Esophagus squamous epithelium (tissue), 5 donors: ENCODE data around the gene RNASEH1. TPM values are rescaled to one million over a fixed set of nuclear protein-coding genes. Genes with fewer than 3 reads are reported as not detected.

Source experiments
- DNase-seq: peaks from one replicate; lab custom pipeline; 2025; lab: John Stamatoyannopoulos, UW
- H3K27ac ChIP-seq, 4 donors: fragments of 200-600 bp; sonication (generic); one replicate each; pipeline ENCODE4 v1.5.1; 2016 to 2019; ENCODE audit warnings: mild to moderate bottlenecking in 1 of 4
- H3K27me3 ChIP-seq, 4 donors: fragments of 200-600 bp; sonication (generic); 1 replicate in 3 of 4; 2 replicates in 1 of 4; pipeline versions ENCODE4 v1.5.1 to v1.6.0; 2017 to 2021; ENCODE audit warnings: antibody characterized with exemption in 1 of 4
- H3K36me3 ChIP-seq, 3 donors: fragments of 200-600 bp; sonication (generic); one replicate each; pipeline ENCODE4 v1.5.1; 2016 to 2019
- H3K4me1 ChIP-seq, 3 donors: fragments of 200-600 bp; sonication (generic); one replicate each; pipeline ENCODE4 v1.5.1; 2017 to 2019
- H3K4me3 ChIP-seq, 4 donors: fragments of 200-600 bp; sonication (generic); 1 replicate in 3 of 4; 2 replicates in 1 of 4; pipeline ENCODE4 v1.5.1; 2016 to 2019; ENCODE audit warnings: mild to moderate bottlenecking in 2 of 4, moderate library complexity in 1 of 4
- H3K9me3 ChIP-seq, 3 donors: fragments of 200-600 bp; sonication (generic); one replicate each; pipeline ENCODE4 v1.5.1; 2016 to 2019
- CTCF ChIP-seq, 6 experiments: fragments of 450-650 bp in 4 of 6; fragments of 200-600 bp in 2 of 6; sonication (generic) in 2 of 6; IDR thresholded peaks; one replicate each; pipeline ENCODE4 v1.5.1; 2016 to 2019; ENCODE audit warnings: antibody characterized with exemption in 6 of 6, mild to moderate bottlenecking in 4 of 6, moderate library complexity in 4 of 6
- POLR2A ChIP-seq, 4 donors: fragments of 450-650 bp; IDR thresholded peaks; one replicate each; pipeline ENCODE4 v1.6.1; 2017; ENCODE audit warnings: antibody characterized with exemption in 4 of 4, mild to moderate bottlenecking in 4 of 4, moderate library complexity in 3 of 4
- WGBS, 2 donors: methylation state at CpG; one replicate each; pipeline ENCODE4 v1.1.5; 2018; 5-methylcytosine and 5-hydroxymethylcytosine counted together
- intact Hi-C: fragments of 100-400 bp; cut with DNase I; formaldehyde crosslinking; loops from one replicate; pipeline ENCODE4 v1.15.0; 2022
- total RNA-seq, 4 donors: library from RNA; depleted of rRNA; stranded (reverse); fragments of >200 nt; gene quantifications; one replicate each; pipeline ENCODE4 v1.1.0, GENCODE V29; 2016
- donor health status: DM: yes; HTN: yes; CAD: no.

Gene RNASEH1
- total RNA-seq, 4 donors from 2014 or later = 12.1 to 21.2 (median 19.0) TPM

- 84 to 95% methylated on average over 16 to 21 of the region's 24 CpGs for WGBS, 2 donors
- Histone ChIP-seq H3K36me3 (peaks cover 0 to 14% (median 0%) of the 10 kb centered on the region in 3 donors), H3K27me3 (no peaks in the 10 kb centered on the region), H3K27ac (no peak overlapping the region), H3K4me1 (peaks cover 0 to 24% (median 4%) of the 10 kb centered on the region in 3 donors), H3K4me3 (no peak overlapping the region), H3K9me3 (no peaks in the 10 kb centered on the region)
- TF ChIP-seq CTCF (IDR thresholded peaks at IDR 0.05) (no peak), POLR2A (IDR thresholded peaks at IDR 0.05) (no peak)
- intact Hi-C loops = no loop called here
- no peak for DNase-seq
Observed at GRCh38 chr2:3529316-3530025, 28.7 kb downstream of the RNASEH1 start.

DNA sequence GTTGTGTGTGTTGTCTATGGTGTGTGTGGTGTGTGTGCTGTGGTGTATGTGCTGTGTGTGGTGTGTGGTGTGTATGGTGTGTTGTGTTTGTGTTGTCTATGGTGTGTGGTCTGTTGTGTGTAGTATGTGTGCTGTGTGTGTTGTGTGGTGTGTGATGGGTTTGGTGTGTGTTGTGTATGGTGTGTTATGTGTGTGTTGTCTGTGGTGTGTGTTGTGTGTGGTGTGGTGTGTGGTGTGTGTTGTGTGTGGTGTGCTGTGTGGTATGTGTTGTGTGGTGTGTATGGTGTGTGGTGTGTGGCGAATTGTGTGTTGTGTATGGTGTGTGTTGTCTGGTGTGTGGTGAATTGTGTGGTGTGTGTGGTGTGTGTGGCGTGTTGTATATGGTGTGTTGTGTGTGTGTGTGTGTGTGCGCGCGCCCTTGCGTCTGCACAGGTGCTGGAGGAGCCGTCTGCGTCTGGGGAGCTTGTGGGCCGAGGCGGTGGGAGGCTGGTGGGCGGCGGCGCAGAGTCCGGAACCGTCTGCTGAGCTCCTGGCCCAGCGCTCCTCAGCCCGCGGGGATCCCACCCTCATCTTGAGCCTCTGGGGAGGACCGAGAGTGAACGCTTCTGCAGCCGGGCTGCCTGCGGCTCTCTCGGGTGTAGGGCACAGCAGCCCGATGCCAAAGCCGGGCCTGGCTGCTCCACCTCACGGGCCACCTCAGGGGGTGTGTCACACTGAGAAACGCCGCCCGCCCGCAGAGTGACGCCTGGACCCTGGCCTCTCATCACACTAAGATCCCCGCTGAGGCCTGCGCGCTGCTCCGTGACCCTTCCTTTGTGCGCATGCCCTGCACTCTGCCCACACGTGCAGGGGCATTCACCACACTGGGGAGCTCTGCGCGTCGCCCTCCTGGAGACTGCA is 30.0 kb downstream of the RNASEH1 start:
- no peak for DNase-seq
- Histone ChIP-seq H3K36me3 (peaks cover 0 to 9% (median 0%) of the 10 kb centered on the region in 3 donors), H3K4me3 (no peak overlapping the region), H3K27ac (no peak overlapping the region), H3K4me1 (peaks cover 0 to 32% (median 4%) of the 10 kb centered on the region in 3 donors), H3K9me3 (no peaks in the 10 kb centered on the region), H3K27me3 (no peaks in the 10 kb centered on the region)
- WGBS, 2 donors = 91% methylated on average over 20 to 25 of the region's 40 CpGs
- intact Hi-C loops = no loop called here
- TF ChIP-seq CTCF (IDR thresholded peaks at IDR 0.05) = no peak

DNA sequence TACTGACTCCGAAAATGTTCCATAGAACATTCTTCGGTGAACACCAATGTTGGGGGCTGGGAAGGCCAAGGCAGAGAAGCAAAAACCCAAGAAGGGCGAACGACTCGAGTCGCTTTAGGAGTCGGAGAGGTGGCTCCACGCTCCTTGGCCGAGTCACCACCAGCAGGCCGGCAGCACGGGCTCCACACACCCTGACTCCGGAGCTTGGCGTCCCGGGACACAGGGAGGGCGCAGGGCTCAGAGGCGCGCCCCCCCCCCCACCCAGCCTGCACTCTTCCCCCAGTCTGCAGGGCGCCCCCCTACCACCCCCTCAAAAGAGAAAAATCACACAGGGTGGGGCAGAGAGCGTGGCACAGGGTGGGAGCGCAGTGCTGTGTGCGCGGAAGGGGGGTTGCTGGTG is 31.3 kb downstream of the RNASEH1 start:
- no peaks in the 10 kb centered on the region for H3K36me3 ChIP-seq
- no peaks in the 10 kb centered on the region for H3K9me3 ChIP-seq
- H3K4me3 ChIP-seq = no peak overlapping the region
- no peak overlapping the region for H3K27ac ChIP-seq
- H3K27me3 ChIP-seq = no peaks in the 10 kb centered on the region
- TF ChIP-seq CTCF (IDR thresholded peaks at IDR 0.05) (no peak), POLR2A (IDR thresholded peaks at IDR 0.05) (no peak)
- H3K4me1 ChIP-seq = peaks cover 0 to 35% (median 4%) of the 10 kb centered on the region in 3 donors
- whole genome bisulfite sequencing, 2 donors = 82 to 94% methylated on average over 14 to 18 of the region's 22 CpGs
- DNase-seq = no peak
- intact Hi-C loops = no loop called here

- no peak for DNase-seq
Observed at GRCh38 chr2:3523551-3524041, 34.5 kb downstream of the RNASEH1 start.

More at GRCh38 chr2:3523551-3524041, 34.5 kb downstream of the RNASEH1 start:
- intact Hi-C loops = no loop called here
- TF ChIP-seq CTCF (IDR thresholded peaks at IDR 0.05) = no peak
- no peak for TF ChIP-seq POLR2A (IDR thresholded peaks at IDR 0.05)
- Histone ChIP-seq H3K27ac (peak overlapping the region; percentile 12 to 83 (median 74)), H3K27me3 (no peaks in the 10 kb centered on the region), H3K4me1 (peaks cover 0 to 50% (median 11%) of the 10 kb centered on the region in 3 donors), H3K9me3 (no peaks in the 10 kb centered on the region), H3K4me3 (peak overlapping the region in 1 of 4 donors; percentile 33), H3K36me3 (no peaks in the 10 kb centered on the region)
- 46 to 62% methylated on average over 4 of the region's 4 CpGs for WGBS, 2 donors
